HS-5 (cell line): ENCODE measurements around the gene LTBP1.
A peak's percentile ranks its signal among the peaks of the same experiment; 100 is the strongest.
"Not testable (repeated sequence)": the region's sequence is repeated elsewhere in the genome, so short reads cannot be mapped to it uniquely, and the experiment has no call there.

ENCODE experiments used
- DNase-seq: peaks from one replicate; pipeline ENCODE4 v3.0.0-alpha.2; 2012; ENCODE audit warnings: low read depth

Gene LTBP1

GRCh38 chr2:33040541-33040940 lies 93.8 kb downstream of the LTBP1 start:
- no peak for DNase-seq

DNA sequence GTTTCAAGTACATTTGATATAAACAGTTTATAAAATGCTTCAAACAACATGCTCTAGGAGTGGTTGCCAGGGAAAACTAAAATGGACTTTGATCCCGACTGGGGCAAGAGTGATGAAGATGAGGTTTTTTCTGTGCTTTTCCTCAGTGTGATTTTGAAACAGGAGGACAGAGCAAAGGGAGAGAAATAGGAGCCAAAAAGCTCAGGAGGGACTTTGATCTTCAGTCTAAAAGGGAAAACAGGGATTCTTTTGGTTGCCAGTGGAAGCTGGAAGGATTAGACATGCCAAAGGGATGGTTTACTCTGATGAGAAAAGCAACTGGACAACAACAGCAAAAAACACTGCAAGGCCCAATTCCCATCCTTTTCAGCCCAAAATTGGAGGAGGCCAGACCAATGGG lies 95.5 kb downstream of the LTBP1 start:
- no peak for DNase-seq

- no peak for DNase-seq
These were observed 96.1 kb downstream of the LTBP1 start for GRCh38 chr2:33042819-33043218.

GRCh38 chr2:33047939-33048338 lies 101.2 kb downstream of the LTBP1 start:
- DNase-seq = no peak

DNA sequence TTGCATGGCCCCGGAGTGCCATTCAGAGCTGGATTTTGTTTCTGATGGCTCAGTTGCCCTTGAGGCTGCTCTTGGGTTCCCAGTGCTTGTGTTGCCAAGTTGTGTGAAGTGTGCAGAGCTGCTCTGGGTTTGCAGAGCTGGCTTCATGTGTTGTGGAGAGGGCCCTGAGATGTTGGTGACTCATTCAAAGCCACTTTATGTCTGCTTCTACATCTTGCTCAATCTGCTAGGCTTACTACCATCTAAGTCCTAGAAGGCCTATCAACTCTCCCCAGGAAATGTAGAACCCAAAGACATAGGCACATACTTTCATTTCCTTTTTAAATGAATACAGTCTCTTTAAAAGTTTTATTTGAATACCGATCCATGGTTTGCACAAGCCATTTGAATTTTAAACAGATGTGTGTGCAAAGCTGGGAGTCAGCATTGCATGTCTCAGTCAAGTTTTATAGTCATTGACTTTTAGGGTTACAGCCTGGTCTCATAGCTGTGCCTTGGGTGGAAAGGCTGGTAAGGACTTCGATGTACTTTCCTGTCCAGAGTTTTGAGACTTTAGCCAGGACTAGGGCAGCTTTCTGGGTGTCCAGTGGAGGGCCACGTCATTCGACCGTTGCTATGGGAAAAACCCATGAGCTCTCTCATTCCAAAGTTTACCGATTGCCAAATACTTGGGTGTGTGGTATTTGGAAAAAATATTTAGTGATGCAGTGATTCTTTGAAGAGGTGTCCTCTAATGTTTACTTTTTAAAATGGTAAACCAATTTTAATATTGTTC lies 105.0 kb downstream of the LTBP1 start:
- peak; percentile 38 for DNase-seq

GRCh38 chr2:33052361-33052735 lies 105.6 kb downstream of the LTBP1 start:
- DNase-seq = no peak

DNA sequence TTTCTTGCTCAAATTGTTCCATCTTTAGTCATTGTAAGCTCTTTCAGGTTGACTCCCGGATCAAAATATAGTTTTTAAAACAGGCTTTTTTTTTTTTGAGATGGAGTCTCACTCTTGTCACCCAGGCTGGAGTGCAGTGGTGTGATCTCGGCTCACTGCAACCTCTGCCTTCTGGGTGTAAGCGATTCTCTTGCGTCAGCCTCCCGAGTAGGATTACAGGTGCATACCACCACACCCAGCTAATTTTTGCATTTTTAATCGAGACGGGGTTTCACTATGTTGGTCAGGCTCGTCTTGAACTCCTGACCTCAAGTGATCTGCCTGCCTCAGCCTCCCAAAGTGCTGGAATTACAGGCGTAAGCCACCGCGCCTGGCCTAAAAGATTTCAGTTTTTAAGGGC lies 106.0 kb downstream of the LTBP1 start:
- DNase-seq = not testable (repeated sequence)

DNA sequence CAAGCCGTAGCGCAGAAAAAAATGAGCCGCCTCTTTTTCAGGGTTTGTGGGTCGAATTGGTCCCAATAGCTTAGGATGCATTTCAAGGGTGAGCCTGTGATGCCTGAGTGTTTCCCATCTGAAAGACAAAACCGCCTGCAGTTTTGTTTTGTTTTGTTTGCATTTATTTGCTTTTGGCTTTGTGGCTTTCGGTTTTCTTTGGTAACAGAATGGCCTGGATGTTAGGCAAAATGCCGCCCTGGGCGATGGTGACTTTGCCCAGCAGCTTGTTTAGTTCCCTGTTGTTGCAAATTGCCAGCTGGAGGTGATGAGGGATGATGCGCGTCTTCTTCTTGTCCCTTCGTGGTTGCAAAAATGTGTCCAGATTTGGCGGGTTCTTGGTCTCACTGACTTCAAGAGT lies 109.4 kb downstream of the LTBP1 start:
- no peak for DNase-seq

DNA sequence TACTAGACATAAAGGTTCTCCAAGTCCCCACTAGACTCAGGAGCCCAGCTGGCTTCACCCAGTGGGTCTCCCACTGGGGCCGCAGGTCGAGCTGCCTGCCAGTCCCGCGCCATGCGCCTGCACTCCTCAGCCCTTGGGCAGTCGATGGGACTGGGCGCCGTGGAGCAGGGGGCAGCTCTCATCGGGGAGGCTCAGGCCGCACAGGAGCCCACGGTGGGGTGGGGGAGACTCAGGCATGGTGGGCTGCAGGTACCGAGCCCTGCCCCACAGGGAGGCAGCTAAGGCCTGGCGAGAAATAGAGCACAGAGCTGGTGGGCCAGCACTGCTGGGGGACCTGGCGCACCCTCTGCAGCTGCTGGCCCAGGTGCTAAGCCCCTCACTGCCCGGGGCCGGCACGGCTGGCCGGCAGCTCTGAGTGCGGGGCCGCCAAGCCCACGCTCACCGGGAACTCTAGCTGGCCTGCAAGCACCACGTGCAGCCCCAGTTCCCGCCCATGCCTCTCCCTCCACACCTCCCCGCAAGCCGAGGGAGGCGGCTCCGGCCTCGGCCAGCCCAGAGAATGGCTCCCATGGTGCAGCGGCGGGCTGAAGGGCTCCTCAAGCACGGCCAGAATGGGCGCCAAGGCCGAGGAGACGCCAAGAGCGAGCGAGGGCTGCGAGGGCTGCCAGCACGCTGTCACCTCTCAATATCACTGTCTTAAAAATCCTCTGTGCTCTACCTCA lies 110.7 kb downstream of the LTBP1 start:
- not testable (repeated sequence) for DNase-seq

DNA sequence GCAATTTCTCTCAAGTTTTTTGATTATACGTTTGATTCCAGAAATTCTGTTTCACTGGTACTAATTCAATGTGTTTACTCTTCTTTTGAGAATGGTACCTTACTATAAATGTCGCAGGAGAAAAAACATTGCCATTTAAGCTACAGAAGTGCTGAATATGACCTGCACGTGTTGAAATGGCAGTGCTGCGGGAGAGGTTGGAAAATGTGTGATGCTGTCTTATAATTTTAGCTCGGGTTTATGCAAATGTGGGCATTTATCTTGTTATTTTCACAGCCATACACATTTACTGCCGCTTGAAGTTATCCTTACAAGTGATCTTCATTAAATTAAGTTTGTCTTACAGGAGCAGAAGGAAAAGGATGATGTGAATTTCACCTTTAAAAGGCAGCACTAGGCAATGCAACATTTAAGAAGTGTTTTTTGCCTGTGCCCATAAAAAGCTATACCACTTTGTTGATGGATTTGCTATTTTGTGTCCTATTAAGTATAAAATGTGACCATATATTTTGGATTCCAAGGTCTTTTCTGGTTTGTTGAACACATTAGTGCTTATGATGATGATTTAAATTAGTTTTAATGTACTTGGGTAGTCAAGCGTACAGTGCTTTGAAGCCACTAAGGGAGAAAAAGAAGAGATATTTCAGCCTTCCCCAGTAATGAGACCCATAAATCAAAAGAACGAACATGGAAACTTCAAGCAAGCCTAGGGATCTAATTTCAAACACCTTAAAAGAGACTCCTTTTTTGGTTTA lies 112.1 kb downstream of the LTBP1 start:
- no peak for DNase-seq

- DNase-seq = no peak
These were observed 112.9 kb downstream of the LTBP1 start for GRCh38 chr2:33059471-33060156.

GRCh38 chr2:33060405-33060804 lies 113.7 kb downstream of the LTBP1 start:
- no peak for DNase-seq

GRCh38 chr2:33062665-33063250 lies 116.0 kb downstream of the LTBP1 start:
- no peak for DNase-seq

DNA sequence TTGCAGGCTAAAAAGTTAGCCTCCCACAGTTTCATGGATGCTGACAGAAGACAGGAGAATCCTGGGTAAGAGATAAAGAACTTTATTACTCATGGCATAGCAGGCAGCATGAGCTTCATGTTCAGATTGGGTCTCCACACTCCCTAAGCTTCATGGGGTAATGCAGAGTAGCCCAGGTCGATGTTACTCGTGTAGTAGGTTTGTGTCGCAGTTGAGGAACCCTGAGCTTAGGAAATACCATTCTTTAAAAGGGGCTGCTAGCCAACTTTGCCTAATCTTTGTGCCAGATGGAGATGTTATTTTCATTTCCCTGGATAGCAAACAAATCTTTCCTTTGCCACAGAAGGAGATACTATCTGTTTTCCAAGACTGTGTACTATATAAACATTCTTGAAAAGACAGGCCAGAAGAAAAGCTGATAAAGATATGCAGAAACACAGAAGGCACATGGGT lies 117.6 kb downstream of the LTBP1 start:
- DNase-seq = no peak

DNA sequence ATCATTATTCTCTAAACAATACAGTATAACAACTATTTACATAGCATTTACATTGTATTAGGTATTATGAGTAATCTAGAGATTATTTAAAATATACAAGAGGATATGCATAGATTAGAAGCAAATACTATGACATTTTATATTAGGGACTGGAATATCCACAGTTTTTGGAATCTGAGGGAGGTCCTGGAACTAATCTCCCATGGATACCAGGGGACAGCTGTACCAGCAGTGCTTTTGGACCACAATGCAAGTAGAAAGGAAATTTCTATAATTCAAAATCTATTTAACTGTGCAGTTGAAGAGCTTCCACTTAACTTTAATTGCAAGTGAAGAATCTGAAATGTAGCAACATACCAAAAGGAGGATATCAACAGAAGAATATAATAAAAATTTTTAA lies 120.8 kb downstream of the LTBP1 start:
- no peak for DNase-seq

- peak; percentile 72 for DNase-seq
These were observed 121.5 kb downstream of the LTBP1 start for GRCh38 chr2:33068261-33068660.

- DNase-seq = peak; percentile 97
These were observed 123.3 kb downstream of the LTBP1 start for GRCh38 chr2:33069894-33070651.

- DNase-seq = no peak
These were observed 124.8 kb downstream of the LTBP1 start for GRCh38 chr2:33071591-33071990.

GRCh38 chr2:33072614-33073013 lies 125.9 kb downstream of the LTBP1 start:
- no peak for DNase-seq

DNA sequence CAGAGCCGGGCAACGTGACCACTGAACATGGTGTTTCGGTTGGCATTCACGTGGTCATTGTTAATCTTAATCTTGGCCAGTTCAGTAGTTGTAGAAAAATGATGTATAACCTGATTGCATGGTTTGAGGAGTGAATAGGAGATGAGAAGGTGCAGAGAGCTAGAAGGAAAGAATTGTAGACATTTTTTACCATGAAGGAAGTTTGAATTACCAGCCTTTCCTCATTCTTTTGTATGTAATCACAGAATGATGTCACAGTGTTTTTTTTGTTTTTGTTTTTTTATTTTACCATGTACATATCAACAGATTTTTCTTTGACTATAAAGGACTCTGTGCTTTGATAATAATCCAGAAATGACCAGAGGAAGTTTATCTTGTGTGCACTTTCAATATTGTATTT lies 126.3 kb downstream of the LTBP1 start:
- DNase-seq = no peak

- DNase-seq = no peak
These were observed 127.4 kb downstream of the LTBP1 start for GRCh38 chr2:33074197-33074596.
